Measurements from ENCODE around the gene ZNF462. TPM values are rescaled to one million over a fixed set of nuclear protein-coding genes. Genes with fewer than 3 reads are reported as not detected.
"Not testable (repeated sequence)": the region's sequence is repeated elsewhere in the genome, so short reads cannot be mapped to it uniquely, and the experiment has no call there.

Gene ZNF462
- total RNA-seq, 2 experiments from 2014 or later: 0.37 to 0.89 TPM

DNA sequence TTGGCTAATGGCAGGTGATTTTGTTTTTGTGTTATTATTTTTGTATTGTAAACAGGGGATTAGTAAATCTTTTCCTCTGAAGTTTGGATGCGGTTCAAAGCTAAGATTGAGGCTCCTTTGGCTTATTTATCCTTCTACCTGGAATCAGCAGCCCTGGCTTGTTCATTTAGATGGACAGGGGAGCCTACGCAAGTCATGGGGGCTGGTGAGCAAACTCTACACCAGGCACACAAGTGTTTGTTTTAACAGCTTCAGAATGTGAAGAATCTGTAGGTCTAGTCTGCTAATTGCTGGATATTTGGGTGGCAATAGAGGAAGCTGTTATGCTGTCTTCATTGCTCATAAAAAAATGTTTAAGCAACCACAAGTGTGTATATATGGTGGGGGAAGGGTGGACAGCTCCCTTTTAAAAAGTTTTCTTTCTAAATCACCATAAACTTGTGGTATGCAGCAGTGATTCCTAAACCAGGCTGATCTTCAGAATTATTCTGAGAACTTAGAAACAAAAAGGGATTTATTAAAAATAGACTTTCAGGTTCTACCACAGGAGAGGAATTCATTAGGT lies 20.7 kb downstream of the ZNF462 start:
- no peak for DNase-seq
- CTCF ChIA-PET: interaction anchor here (0.6 kb wide), 1 partner anchor 16 kb away, joined by 4 read pairs; no protein-coding TSS in a partner anchor

DNA sequence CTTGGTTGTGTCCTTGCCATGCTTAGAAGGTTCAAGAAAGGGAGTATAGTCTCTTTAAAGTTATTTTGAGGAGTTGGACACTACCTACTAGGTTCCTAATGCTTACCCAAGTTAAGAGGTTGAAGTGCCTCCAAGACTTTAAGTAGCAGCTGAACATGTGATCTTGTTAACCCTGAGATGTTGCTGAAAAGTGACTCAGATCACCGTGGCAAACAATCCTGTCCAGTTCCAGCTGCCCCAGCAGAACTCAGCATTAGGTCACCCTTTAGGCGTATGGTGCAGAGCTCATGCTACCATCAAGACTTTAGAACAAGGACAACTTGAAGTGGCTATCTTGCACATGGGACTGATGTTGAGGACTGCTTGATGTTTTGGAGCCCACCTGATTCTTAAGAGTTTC lies 22.5 kb downstream of the ZNF462 start:
- CTCF ChIA-PET: no interaction called here
- Mint-ChIP-seq H3K27me3 (no peaks in the 10 kb centered on the region), H3K4me3 (no peak overlapping the region), H3K27ac (no peak overlapping the region), H3K36me3 (ENCODE audit: low read depth) (no peaks in the 10 kb centered on the region), H3K9me3 (no peaks in the 10 kb centered on the region), H3K4me1 (no peaks in the 10 kb centered on the region)
- POLR2A ChIA-PET: no interaction called here
- DNase-seq: no peak

More for the DNA sequence above, 20.7 kb downstream of the ZNF462 start:
- Mint-ChIP-seq H3K27ac (no peak overlapping the region), H3K27me3 (no peaks in the 10 kb centered on the region), H3K36me3 (ENCODE audit: low read depth) (no peaks in the 10 kb centered on the region), H3K4me3 (no peak overlapping the region), H3K4me1 (no peaks in the 10 kb centered on the region), H3K9me3 (no peaks in the 10 kb centered on the region)
- POLR2A ChIA-PET: no interaction called here

DNA sequence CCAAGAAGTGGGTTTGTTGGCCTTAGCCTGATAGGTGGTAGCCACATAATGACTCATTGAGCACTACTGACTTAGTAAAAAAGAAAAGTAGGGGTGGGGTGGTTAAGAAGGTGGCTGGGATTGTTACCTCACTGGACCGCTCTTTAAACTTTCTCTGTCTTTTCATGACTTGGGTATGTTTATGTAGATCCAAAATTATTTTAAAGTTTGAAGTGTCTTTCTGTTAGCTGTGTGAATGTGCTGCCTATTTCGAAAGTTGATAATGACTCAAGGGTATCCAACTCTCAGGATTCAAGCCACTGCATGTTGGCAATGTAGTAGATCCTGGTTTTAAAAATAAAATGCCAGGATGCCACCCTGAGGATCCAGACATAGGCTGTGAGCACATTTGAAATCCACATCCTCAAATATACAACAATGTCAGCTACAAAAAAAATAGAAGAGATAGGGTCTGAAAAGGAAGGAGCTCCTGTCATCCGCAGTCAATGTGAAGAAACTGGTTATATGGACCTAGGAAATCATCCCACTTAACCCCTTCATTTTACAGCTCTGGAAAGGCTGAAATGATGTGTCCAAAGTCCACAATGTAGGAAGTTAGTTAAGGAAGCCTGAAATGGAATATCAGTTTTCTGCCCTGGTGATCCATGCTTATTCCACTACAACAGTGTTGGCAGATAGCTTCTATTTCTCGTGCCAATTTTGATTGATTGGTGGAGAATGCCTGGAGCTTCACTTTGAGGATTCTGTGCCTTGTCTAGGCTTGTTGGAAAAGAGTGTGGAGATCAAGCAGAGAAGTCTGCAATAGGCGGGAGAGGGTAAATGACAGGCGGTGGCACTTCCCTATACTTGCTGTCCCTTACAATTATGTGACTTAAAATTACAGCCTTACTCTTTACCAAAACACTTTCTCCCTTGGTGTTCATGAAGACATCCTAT lies 23.4 kb downstream of the ZNF462 start:
- H3K9me3 Mint-ChIP-seq: no peaks in the 10 kb centered on the region
- no peaks in the 10 kb centered on the region for H3K4me1 Mint-ChIP-seq
- no peaks in the 10 kb centered on the region for H3K27me3 Mint-ChIP-seq
- no peak for DNase-seq
- H3K4me3 Mint-ChIP-seq: no peak overlapping the region
- H3K36me3 Mint-ChIP-seq (ENCODE audit: low read depth): no peaks in the 10 kb centered on the region
- H3K27ac Mint-ChIP-seq: no peak overlapping the region
- ChIA-PET CTCF (no interaction called here), POLR2A (no interaction called here)

DNA sequence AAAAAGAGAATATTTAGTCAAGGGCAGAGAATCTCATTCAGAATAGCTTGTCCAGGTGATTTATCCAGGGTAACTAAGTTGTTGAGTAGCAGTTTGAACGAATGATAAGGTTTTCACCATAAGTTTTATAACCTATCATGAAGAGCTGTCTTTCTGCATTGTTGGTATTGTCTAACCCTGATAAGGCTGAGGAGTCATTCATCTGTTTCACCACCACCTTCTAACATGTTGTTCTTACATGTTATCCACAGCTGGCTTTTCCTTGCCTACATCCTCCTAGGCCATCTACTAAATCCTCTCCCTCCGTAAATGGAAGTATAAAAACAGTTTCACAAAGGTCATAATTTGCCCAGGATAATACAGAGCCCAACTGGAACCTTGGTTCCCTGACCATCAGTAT lies 24.1 kb downstream of the ZNF462 start:
- no peaks in the 10 kb centered on the region for H3K27me3 Mint-ChIP-seq
- ChIA-PET POLR2A (no interaction called here), CTCF (no interaction called here)
- H3K36me3 Mint-ChIP-seq (ENCODE audit: low read depth): no peaks in the 10 kb centered on the region
- no peak for DNase-seq
- no peaks in the 10 kb centered on the region for H3K9me3 Mint-ChIP-seq
- no peak overlapping the region for H3K4me3 Mint-ChIP-seq
- no peaks in the 10 kb centered on the region for H3K4me1 Mint-ChIP-seq
- no peak overlapping the region for H3K27ac Mint-ChIP-seq

DNA sequence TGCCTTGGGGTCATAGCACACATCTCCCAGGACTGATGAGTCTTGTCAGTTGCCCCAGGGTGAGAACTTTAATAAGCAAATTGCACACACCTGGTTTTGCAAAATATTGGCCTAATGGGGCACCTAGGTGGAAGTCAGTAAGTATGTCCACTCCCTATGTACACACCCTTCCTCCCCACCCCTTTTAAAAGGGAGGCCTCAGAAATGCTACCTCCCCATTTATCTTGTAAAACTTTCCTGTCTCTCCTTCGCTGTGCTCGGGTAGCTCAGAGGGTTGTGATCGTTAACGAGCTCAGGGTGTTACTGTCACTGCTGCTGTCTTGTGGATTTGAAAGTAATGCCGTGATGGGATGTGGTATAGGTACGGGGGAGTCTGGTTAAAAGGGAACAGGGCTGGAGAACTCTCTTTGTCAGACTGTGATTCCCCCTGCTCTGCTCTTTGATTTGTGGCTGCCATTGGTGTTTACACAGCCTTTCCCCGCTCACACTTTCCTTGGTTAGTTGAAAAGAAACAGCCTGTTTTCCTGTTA lies 26.2 kb downstream of the ZNF462 start:
- ChIA-PET CTCF (no interaction called here), POLR2A (no interaction called here)
- no peak overlapping the region for H3K4me3 Mint-ChIP-seq
- no peak overlapping the region for H3K27ac Mint-ChIP-seq
- H3K36me3 Mint-ChIP-seq (ENCODE audit: low read depth): no peaks in the 10 kb centered on the region
- no peaks in the 10 kb centered on the region for H3K9me3 Mint-ChIP-seq
- H3K27me3 Mint-ChIP-seq: no peaks in the 10 kb centered on the region
- no peak for DNase-seq
- H3K4me1 Mint-ChIP-seq: no peaks in the 10 kb centered on the region

DNA sequence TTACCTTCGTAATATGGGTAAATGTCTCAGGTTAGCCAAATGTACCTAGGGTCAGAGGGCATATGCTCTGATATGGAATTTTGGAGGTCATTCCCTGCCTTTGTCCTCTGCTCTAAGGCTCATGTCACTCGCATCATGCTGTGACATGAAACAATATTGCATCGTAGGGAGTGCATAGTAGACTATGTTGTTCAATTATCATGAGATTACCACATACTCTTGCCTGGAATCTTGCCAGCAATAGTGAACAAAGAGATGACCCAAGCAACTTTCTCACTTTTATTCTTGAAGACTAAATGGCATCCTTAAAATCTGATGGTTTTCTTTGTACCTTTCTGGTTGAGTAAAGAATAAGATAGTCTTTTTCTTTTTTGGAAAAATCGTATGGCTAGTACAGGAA lies 27.6 kb downstream of the ZNF462 start:
- Mint-ChIP-seq H3K36me3 (ENCODE audit: low read depth) (no peaks in the 10 kb centered on the region), H3K4me3 (no peak overlapping the region), H3K27ac (no peak overlapping the region), H3K4me1 (no peaks in the 10 kb centered on the region), H3K9me3 (no peaks in the 10 kb centered on the region), H3K27me3 (no peaks in the 10 kb centered on the region)
- CTCF ChIA-PET: no interaction called here
- POLR2A ChIA-PET: no interaction called here
- no peak for DNase-seq

DNA sequence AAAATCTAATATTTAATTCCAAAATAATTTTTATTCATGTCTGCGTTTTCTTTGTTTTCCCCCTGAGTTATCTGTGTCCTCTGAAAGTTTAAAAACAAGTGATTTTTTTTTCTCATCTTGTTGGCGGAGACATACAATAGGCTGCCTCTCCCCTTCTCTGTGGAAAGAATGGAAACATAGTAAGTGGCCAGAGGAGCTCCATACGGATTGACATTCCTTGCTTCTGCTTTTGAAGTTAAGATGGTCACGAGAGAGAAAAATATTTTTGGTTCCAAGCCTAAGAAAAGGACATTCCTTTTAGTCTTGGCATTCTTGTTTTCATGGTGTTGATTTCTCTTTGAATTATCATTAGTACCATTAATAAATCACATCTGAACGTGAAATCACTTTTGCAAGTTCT lies 28.3 kb downstream of the ZNF462 start:
- no peaks in the 10 kb centered on the region for H3K4me1 Mint-ChIP-seq
- no peaks in the 10 kb centered on the region for H3K36me3 Mint-ChIP-seq (ENCODE audit: low read depth)
- H3K27ac Mint-ChIP-seq: no peak overlapping the region
- H3K27me3 Mint-ChIP-seq: no peaks in the 10 kb centered on the region
- no peak for DNase-seq
- ChIA-PET CTCF (no interaction called here), POLR2A (no interaction called here)
- H3K4me3 Mint-ChIP-seq: no peak overlapping the region
- no peaks in the 10 kb centered on the region for H3K9me3 Mint-ChIP-seq

DNA sequence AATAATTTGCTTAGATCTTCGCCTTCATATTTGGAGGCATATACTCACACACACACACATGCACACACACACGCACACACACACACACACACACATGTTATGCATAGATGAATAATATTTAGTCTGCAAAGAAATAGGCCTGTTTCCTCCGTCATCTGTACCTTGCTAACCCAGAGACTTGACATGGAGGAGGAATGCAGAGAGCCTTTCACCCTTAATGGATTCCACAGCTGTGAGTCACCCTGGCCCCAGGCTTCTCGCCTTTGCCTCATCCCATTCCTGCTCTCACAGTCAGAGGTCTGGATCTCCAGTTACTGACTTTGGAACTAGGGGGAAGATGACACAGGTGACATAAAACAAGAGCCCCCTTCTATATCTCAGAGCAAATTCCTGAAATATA lies 29.7 kb downstream of the ZNF462 start:
- Mint-ChIP-seq H3K36me3 (ENCODE audit: low read depth) (no peaks in the 10 kb centered on the region), H3K9me3 (no peaks in the 10 kb centered on the region), H3K4me3 (no peak overlapping the region), H3K27me3 (no peaks in the 10 kb centered on the region), H3K4me1 (no peaks in the 10 kb centered on the region), H3K27ac (no peak overlapping the region)
- POLR2A ChIA-PET: no interaction called here
- CTCF ChIA-PET: no interaction called here
- DNase-seq: no peak

DNA sequence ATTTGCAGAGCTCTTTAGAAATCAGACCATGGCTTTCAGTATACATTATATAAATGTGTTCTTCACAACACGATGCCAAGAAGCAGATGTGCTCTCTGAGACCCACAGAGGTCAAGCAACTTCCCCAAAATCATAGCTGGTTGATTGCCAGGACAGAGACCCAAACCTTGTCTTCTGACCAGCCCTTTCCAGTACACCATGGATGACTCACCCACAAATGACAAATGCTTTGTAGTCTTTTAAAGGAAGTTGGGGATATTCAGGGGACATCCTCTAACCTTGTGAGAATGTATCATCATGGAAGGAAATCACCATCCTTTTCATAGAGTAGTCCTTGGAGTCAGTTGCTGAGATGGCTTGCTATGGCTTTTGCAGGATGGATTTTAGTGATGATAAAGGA lies 30.1 kb downstream of the ZNF462 start:
- Mint-ChIP-seq H3K27ac (no peak overlapping the region), H3K36me3 (ENCODE audit: low read depth) (no peaks in the 10 kb centered on the region), H3K4me3 (no peak overlapping the region), H3K9me3 (no peaks in the 10 kb centered on the region), H3K4me1 (no peaks in the 10 kb centered on the region), H3K27me3 (no peaks in the 10 kb centered on the region)
- POLR2A ChIA-PET: no interaction called here
- no peak for DNase-seq
- CTCF ChIA-PET: no interaction called here

DNA sequence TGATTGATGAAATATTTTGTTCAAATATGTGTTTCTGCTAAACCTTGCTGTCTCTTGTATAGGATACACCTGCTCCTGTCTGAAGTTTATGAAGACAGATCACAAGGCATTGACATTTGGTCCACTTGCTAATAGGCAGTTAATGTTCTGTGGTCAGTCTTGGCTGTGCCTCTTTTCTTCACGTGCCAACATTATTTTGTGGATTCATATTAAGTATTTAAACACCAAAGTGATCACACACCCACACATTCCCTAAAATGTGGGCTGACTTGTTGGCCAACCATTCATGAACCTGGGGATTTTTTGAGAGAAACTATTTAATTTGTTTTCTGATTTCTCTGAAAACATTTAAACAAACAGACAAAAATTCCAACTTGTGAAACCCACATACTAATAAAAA lies 33.7 kb downstream of the ZNF462 start:
- ChIA-PET CTCF (no interaction called here), POLR2A (no interaction called here)
- no peak overlapping the region for H3K27ac Mint-ChIP-seq
- peaks cover 2% of the 10 kb centered on the region for H3K9me3 Mint-ChIP-seq
- no peak for DNase-seq
- H3K4me3 Mint-ChIP-seq: no peak overlapping the region
- no peaks in the 10 kb centered on the region for H3K4me1 Mint-ChIP-seq
- no peaks in the 10 kb centered on the region for H3K36me3 Mint-ChIP-seq (ENCODE audit: low read depth)
- no peaks in the 10 kb centered on the region for H3K27me3 Mint-ChIP-seq

DNA sequence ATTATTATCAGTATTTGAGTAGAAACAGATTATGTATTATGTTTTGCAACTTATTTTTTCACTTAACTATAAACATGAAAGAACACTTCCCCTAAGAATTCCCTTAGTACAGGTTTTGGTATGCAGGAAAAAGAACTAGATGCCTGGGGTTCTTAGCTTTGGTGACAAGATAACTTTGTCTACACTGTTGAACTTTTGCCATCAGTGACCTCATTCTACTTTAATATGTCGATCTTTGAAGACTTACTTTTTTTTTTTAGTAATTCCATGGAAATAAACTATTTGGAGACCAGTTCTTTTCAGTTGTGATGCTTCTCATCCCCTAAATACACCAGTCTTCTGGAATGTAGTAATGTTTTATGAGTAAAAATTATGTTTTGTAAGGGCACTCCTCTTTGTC lies 34.3 kb downstream of the ZNF462 start:
- ChIA-PET CTCF (no interaction called here), POLR2A (no interaction called here)
- H3K36me3 Mint-ChIP-seq (ENCODE audit: low read depth): no peaks in the 10 kb centered on the region
- H3K4me3 Mint-ChIP-seq: no peak overlapping the region
- H3K27me3 Mint-ChIP-seq: no peaks in the 10 kb centered on the region
- no peaks in the 10 kb centered on the region for H3K4me1 Mint-ChIP-seq
- peaks cover 2% of the 10 kb centered on the region for H3K9me3 Mint-ChIP-seq
- DNase-seq: no peak
- H3K27ac Mint-ChIP-seq: no peak overlapping the region

DNA sequence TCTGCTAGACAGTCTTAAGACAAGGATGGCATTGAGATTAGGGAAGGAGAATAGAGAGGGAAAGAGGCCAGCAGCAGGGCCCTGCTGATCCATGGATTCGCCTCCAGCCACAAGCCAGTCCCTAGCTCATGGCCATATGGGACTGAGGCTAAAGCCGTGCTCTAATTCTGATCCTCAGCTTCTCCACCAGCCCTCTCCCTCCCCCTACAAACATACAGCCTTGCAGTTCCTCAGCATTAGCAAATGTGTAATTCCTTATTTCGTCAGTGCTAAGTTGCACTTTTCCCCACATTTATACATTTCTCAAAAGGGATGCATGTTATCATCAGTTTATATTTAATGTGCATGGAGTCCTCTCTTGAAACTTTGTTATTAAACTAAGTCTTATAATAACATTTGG lies 34.8 kb downstream of the ZNF462 start:
- ChIA-PET POLR2A (no interaction called here), CTCF (no interaction called here)
- Mint-ChIP-seq H3K4me1 (no peaks in the 10 kb centered on the region), H3K27me3 (no peaks in the 10 kb centered on the region), H3K27ac (no peak overlapping the region), H3K36me3 (ENCODE audit: low read depth) (no peaks in the 10 kb centered on the region), H3K9me3 (peaks cover 5% of the 10 kb centered on the region), H3K4me3 (no peak overlapping the region)
- no peak for DNase-seq

DNA sequence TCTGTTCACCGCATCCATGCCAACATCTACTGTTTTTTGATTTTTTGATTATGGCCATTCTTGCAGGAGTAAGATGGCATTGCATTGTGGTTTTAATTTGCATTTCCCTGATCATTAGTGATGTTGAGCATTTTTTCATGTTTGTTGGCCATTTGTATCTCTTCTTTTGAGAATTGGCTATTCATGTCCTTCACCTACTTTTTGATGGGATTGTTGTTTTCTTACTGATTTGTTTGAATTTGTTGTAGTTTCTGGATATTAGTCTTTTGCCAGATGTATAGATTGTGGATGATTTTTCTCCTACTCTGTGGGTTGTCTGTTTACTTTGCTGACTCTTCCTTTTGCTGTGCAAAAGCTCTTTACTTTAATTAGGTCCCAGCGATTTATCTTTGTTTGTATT lies 37.6 kb downstream of the ZNF462 start:
- DNase-seq; H3K36me3 Mint-ChIP-seq (ENCODE audit: low read depth); H3K27me3 Mint-ChIP-seq; POLR2A ChIA-PET; H3K4me1 Mint-ChIP-seq; H3K4me3 Mint-ChIP-seq; H3K27ac Mint-ChIP-seq: not testable (repeated sequence)
- CTCF ChIA-PET: interaction anchor here (0.6 kb wide), 1 partner anchor 17 kb away, joined by 4 read pairs; no protein-coding TSS in a partner anchor
- H3K9me3 Mint-ChIP-seq: peaks cover 18% of the 10 kb centered on the region

DNA sequence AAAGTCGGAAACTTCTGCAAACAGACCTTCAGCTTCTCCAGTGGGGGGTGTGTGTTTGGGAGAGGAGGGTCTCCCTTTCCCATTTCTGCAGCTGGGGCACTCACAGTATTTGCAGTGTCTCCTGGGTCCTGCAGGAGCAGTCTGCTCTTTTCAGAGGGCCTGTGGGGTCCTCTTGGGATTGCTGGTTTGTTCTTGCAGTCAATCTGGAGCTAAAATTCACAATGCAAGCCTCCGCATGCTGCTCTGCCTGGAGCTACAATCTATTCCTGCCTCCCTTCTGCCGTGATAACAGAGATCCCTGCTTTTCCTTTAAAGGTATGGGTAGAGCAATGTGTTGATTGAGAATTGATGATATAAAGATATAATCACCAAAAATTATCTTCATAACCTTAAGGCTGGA lies 43.2 kb downstream of the ZNF462 start:
- H3K4me1 Mint-ChIP-seq: peaks cover 11% of the 10 kb centered on the region
- ChIA-PET POLR2A (no interaction called here), CTCF (interaction anchor here (0.6 kb wide), 1 partner anchor 14 kb away, joined by 3 read pairs; no protein-coding TSS in a partner anchor)
- no peaks in the 10 kb centered on the region for H3K36me3 Mint-ChIP-seq (ENCODE audit: low read depth)
- H3K27me3 Mint-ChIP-seq: no peaks in the 10 kb centered on the region
- H3K27ac Mint-ChIP-seq: no peak overlapping the region
- H3K4me3 Mint-ChIP-seq: no peak overlapping the region
- no peak for DNase-seq
- H3K9me3 Mint-ChIP-seq: peaks cover 15% of the 10 kb centered on the region

Measured in activated CD4-positive, alpha-beta T cell treated with anti-CD3 and anti-CD28 coated beads, Interleukin-2, amount 10 ng/mL, durations not matched to agents 7 days and 5 days (primary cell).